HCT116 (cell line): ENCODE results near the gene LHPP. TPM values are rescaled to one million over a fixed set of nuclear protein-coding genes. Genes with fewer than 3 reads are reported as not detected.

Source experiments
- ATAC-seq: fragments of 200-7000 bp; cut with Tn5 transposase; 2 replicates; pipeline ENCODE4 v1.9.1; 2020; ENCODE audit warnings: mild to moderate bottlenecking, moderate library complexity
- BruUV-seq: library from RNA; stranded (reverse); fragments of 400-500 nt; replicated peaks from 2 replicates; lab custom pipeline; 2021; lab: Mats Ljungman, UMichigan
- CTCF ChIA-PET: fragments of 300-600 bp; sonication (Branson Sonifier 250); formaldehyde crosslinking; loops from one replicate; lab custom pipeline; 2021; ENCODE audit warnings: antibody characterized with exemption; lab: Charles Lee
- POLR2A ChIA-PET: fragments of 300-600, 350-600 bp; sonication (Branson Sonifier 250); formaldehyde crosslinking; loops from one replicate; lab custom pipeline; 2021; ENCODE audit warnings: antibody characterized with exemption; lab: Charles Lee
- RAD21 ChIA-PET, 2 experiments: fragments of 300-600 bp; sonication (Branson Sonifier 250); formaldehyde crosslinking; loops; one replicate each; lab custom pipeline; 2023; ENCODE audit warnings: low total read pairs in 2 of 2; ENCODE audit not compliant: uncharacterized antibody in 2 of 2, unreplicated experiment in 2 of 2, low non-redundant PET in 1 of 2; lab: Charles Lee
- DNase-seq: peaks from one replicate; pipeline ENCODE4 v3.0.0-alpha.2; 2010; ENCODE audit warnings: low read depth, low spot score
- H2AFZ ChIP-seq: fragments of 200-600 bp; shearing (Covaris generic), sonication (generic); 2 replicates; pipeline ENCODE4 v1.6.1; 2017; ENCODE audit warnings: low read depth, mixed run types, mixed read lengths, antibody characterized with exemption, low read length; ENCODE audit not compliant: poor library complexity, severe bottlenecking
- H3K27ac ChIP-seq: 2 replicates; pipeline ENCODE4 v1.5.1; 2012; ENCODE audit warnings: low read depth, low read length
- H3K27me3 ChIP-seq: fragments of 200-600 bp; sonication (generic); 2 replicates; pipeline ENCODE4 v1.6.1; 2016; ENCODE audit warnings: mixed run types, low read length, mixed read lengths; ENCODE audit not compliant: insufficient read depth
- H3K36me3 ChIP-seq, 2 experiments: fragments of 200-500 bp in 1 of 2; fragments of 200-600 bp in 1 of 2; sonication (Bioruptor generic) in 1 of 2; sonication (generic) in 1 of 2; 2 replicates each; pipeline versions ENCODE4 v1.5.1 to v1.6.1; 2014 to 2016; ENCODE audit warnings: low read length in 2 of 2, inconsistent platforms in 1 of 2, mixed read lengths in 1 of 2, mixed run types in 1 of 2; ENCODE audit not compliant: insufficient read depth in 2 of 2, control insufficient read depth in 1 of 2
- H3K4me1 ChIP-seq, 2 experiments: fragments of 200-600 bp in 1 of 2; sonication (generic) in 1 of 2; 2 replicates each; pipeline versions ENCODE4 v1.5.1 to v1.6.1; 2012 to 2017; ENCODE audit warnings: low read length in 2 of 2, inconsistent platforms in 1 of 2, mild to moderate bottlenecking in 1 of 2, mixed read lengths in 1 of 2, mixed run types in 1 of 2, moderate library complexity in 1 of 2; ENCODE audit not compliant: insufficient read depth in 2 of 2, control insufficient read depth in 1 of 2
- H3K4me2 ChIP-seq: fragments of 200-600 bp; sonication (generic); 2 replicates; pipeline ENCODE4 v1.6.1; 2017; ENCODE audit warnings: mixed run types, low read length, mixed read lengths
- H3K4me3 ChIP-seq, 2 experiments: fragments of 200-600 bp in 1 of 2; sonication (generic) in 1 of 2; replicated peaks in 1 of 2; 2 replicates each; pipeline ENCODE4 v1.5.1; 2011 to 2016; ENCODE audit warnings: low read length in 2 of 2, control low read depth in 1 of 2, low read depth in 1 of 2, mild to moderate bottlenecking in 1 of 2, mixed read lengths in 1 of 2, mixed run types in 1 of 2
- H3K79me2 ChIP-seq: fragments of 200-600 bp; sonication (generic); 2 replicates; pipeline ENCODE4 v1.6.1; 2017; ENCODE audit warnings: mild to moderate bottlenecking, mixed run types, low read length, moderate library complexity, mixed read lengths; ENCODE audit not compliant: insufficient read depth
- H3K9ac ChIP-seq: fragments of 200-600 bp; sonication (generic); 2 replicates; pipeline ENCODE4 v1.6.1; 2016; ENCODE audit warnings: low read length, mixed read lengths
- H3K9me2 ChIP-seq: fragments of 200-600 bp; sonication (generic), shearing (Covaris generic); 2 replicates; pipeline ENCODE4 v1.6.1; 2017; ENCODE audit warnings: mixed run types, mild to moderate bottlenecking, moderate library complexity; ENCODE audit not compliant: insufficient read depth
- H3K9me3 ChIP-seq, 2 experiments: fragments of 200-500 bp in 1 of 2; fragments of 200-600 bp in 1 of 2; sonication (Bioruptor generic) in 1 of 2; sonication (generic) in 1 of 2; 2 replicates each; pipeline ENCODE4 v1.6.1; 2014 to 2017; ENCODE audit warnings: low read length in 2 of 2, mixed read lengths in 2 of 2, inconsistent platforms in 1 of 2, low read depth in 1 of 2, mild to moderate bottlenecking in 1 of 2, mixed run types in 1 of 2, moderate library complexity in 1 of 2; ENCODE audit not compliant: control insufficient read depth in 1 of 2, insufficient read depth in 1 of 2
- H4K20me1 ChIP-seq: fragments of 200-600 bp; sonication (generic), shearing (Covaris generic); 2 replicates; pipeline ENCODE4 v1.6.1; 2017; ENCODE audit warnings: mixed run types, mild to moderate bottlenecking, moderate library complexity; ENCODE audit not compliant: insufficient read depth
- ATF3 ChIP-seq: IDR thresholded peaks from 2 replicates; pipeline ENCODE4 v1.6.1; 2012
- CEBPB ChIP-seq: IDR thresholded peaks from 2 replicates; pipeline ENCODE4 v1.6.1; 2012; ENCODE audit warnings: low read depth
- CTCF ChIP-seq, 3 experiments: fragments of 200-600 bp in 1 of 3; sonication (generic) in 1 of 3; IDR thresholded peaks in 2 of 3; conservative IDR thresholded peaks in 1 of 3; 2 replicates each; pipeline ENCODE4 v1.5.1; 2012 to 2017; ENCODE audit warnings: low read depth in 2 of 3, low read length in 2 of 3, antibody characterized with exemption in 1 of 3, borderline replicate concordance in 1 of 3, control low read depth in 1 of 3, mild to moderate bottlenecking in 1 of 3, mixed read lengths in 1 of 3, mixed run types in 1 of 3, moderate library complexity in 1 of 3; ENCODE audit not compliant: insufficient read depth in 1 of 3
- EGR1 ChIP-seq: IDR thresholded peaks from 2 replicates; pipeline ENCODE4 v1.6.1; 2012; ENCODE audit warnings: low read depth
- ELF1 ChIP-seq: IDR thresholded peaks from 2 replicates; pipeline ENCODE4 v1.6.1; 2012; ENCODE audit warnings: low read depth, borderline replicate concordance
- EZH2 ChIP-seq: fragments of 200-600 bp; sonication (generic); IDR thresholded peaks from 2 replicates; pipeline ENCODE4 v1.6.1; 2017; ENCODE audit warnings: antibody characterized with exemption, mixed run types
- MAX ChIP-seq: IDR thresholded peaks from 2 replicates; pipeline ENCODE4 v1.6.1; 2012
- RAD21 ChIP-seq: IDR thresholded peaks from 2 replicates; pipeline ENCODE4 v1.6.1; 2012; ENCODE audit warnings: low read depth, mild to moderate bottlenecking
- SIN3A ChIP-seq: IDR thresholded peaks from 2 replicates; pipeline ENCODE4 v1.6.1; 2012; ENCODE audit warnings: low read depth
- SP1 ChIP-seq: IDR thresholded peaks from 2 replicates; pipeline ENCODE4 v1.6.1; 2012; ENCODE audit warnings: low read depth
- SRF ChIP-seq: IDR thresholded peaks from 2 replicates; pipeline ENCODE4 v1.6.1; 2012; ENCODE audit warnings: low read depth
- YY1 ChIP-seq: IDR thresholded peaks from 2 replicates; pipeline ENCODE4 v1.6.1; 2011; ENCODE audit warnings: low read length, low read depth, moderate library complexity, mild to moderate bottlenecking; ENCODE audit not compliant: insufficient replicate concordance; ENCODE audit errors: extremely low read depth
- ZBTB33 ChIP-seq: IDR thresholded peaks from 2 replicates; pipeline ENCODE4 v1.6.1; 2011; ENCODE audit warnings: mild to moderate bottlenecking, low read length, moderate library complexity; ENCODE audit not compliant: insufficient replicate concordance; ENCODE audit errors: extremely low read depth
- ZNF274 ChIP-seq: fragments of 200-500 bp; sonication (Bioruptor generic); IDR thresholded peaks from 2 replicates; pipeline ENCODE4 v1.6.1; 2014; ENCODE audit warnings: mild to moderate bottlenecking, low read depth, low read length, inconsistent platforms
- intact Hi-C: fragments of 100-400 bp; cut with micrococcal nuclease; formaldehyde crosslinking; loops from 2 replicates; pipeline ENCODE4 v1.10.0; 2022
- total RNA-seq: library from RNA; stranded (reverse); gene quantifications from one replicate; pipeline ENCODE4 v1.2.1, GENCODE V29; 2021; ENCODE audit not compliant: unreplicated experiment

Gene LHPP
- total RNA-seq, 1 experiment from 2014 or later, result 45.8 TPM

- TF ChIP-seq ZBTB33, result no peak
- TF ChIP-seq ATF3, result no peak
- peak; percentile 98 for TF ChIP-seq ELF1
Measured at GRCh38 chr10:124461642-124462347, at the start of gene LHPP (continued).

- Histone ChIP-seq H3K27ac (no peak overlapping the region), H2AFZ (no peak overlapping the region), H3K27me3 (no peaks in the 10 kb centered on the region), H3K36me3 (peaks cover 1 to 3% of the 10 kb centered on the region in 2 experiments; a peak in 2 of 4 replicates), H3K4me3 (no peak overlapping the region), H3K9me3 (no peaks in the 10 kb centered on the region), H3K4me2 (no peak overlapping the region), H3K9ac (no peak overlapping the region), H3K4me1 (peaks cover 5 to 9% of the 10 kb centered on the region in 2 experiments; a peak in 3 of 4 replicates)
- ChIA-PET RAD21 (no interaction called here), CTCF (interaction anchor here (1.0 to 2.1 kb wide), 3 partner anchors 10 to 418 kb away, joined by 3 to 19 read pairs (median 6); no protein-coding TSS in a partner anchor), POLR2A (interaction anchor here (1.4 kb wide), 1 partner anchor 11 kb away, joined by 4 read pairs; no protein-coding TSS in a partner anchor)
- intact Hi-C loops, result no loop called here
- DNase-seq (no peak), ATAC-seq (no peak)
- BruUV-seq, result no TSS peak
- no peak for TF ChIP-seq ATF3
- TF ChIP-seq SP1, result no peak
- TF ChIP-seq MAX, result no peak
- TF ChIP-seq CEBPB, result no peak
- TF ChIP-seq SRF, result no peak
- TF ChIP-seq EZH2, result no peak
- TF ChIP-seq RAD21, result no peak
- no peak for TF ChIP-seq EGR1
- no peak for TF ChIP-seq ELF1
- TF ChIP-seq CTCF (IDR thresholded peaks at IDR 0.05 in 2 of 3, conservative IDR thresholded peaks at IDR 0.05 in 1 of 3; ENCODE audit: borderline replicate concordance in 1 of 3, insufficient read depth in 1 of 3, low read depth in 2 of 3, low read length in 2 of 3), result no peak
- TF ChIP-seq YY1, result no peak
- no peak for TF ChIP-seq SIN3A
- TF ChIP-seq ZNF274, result no peak
- TF ChIP-seq, all 23 proteins: peak for 0
- Histone ChIP-seq H3K79me2 (peaks cover 60% of the 10 kb centered on the region), H3K9me2 (no peaks in the 10 kb centered on the region), H4K20me1 (0 out of 2 replicates have a peak, but pooled peaks cover 5% of the 10 kb centered on the region)
Measured at GRCh38 chr10:124414076-124414475, 47.5 kb upstream of the LHPP start.
